B cell (primary cell): Measurements from ENCODE around the gene GRB10. TPM values are rescaled to one million over a fixed set of nuclear protein-coding genes. Genes with fewer than 3 reads are reported as not detected.

Experiments
- ATAC-seq: fragments of 200-7000 bp; cut with Tn5 transposase; one replicate; pipeline ENCODE4 v1.10.0; 2021; ENCODE audit warnings: low read depth, mild to moderate bottlenecking, moderate number of reproducible peaks, moderate library complexity
- CTCF ChIA-PET: fragments of 350-600 bp; sonication (Branson Sonifier 250); formaldehyde crosslinking; loops from one replicate; lab custom pipeline; 2021; ENCODE audit warnings: antibody characterized with exemption, inconsistent platforms; lab: Charles Lee
- POLR2A ChIA-PET: fragments of 350-600 bp; sonication (Branson Sonifier 250); formaldehyde crosslinking; loops from one replicate; lab custom pipeline; 2021; ENCODE audit warnings: antibody characterized with exemption; lab: Charles Lee
- DNase-seq: peaks from one replicate; pipeline ENCODE4 v3.0.0; 2013
- H2AFZ ChIP-seq: 2 replicates; pipeline ENCODE4 v1.6.1; 2012; ENCODE audit warnings: mild to moderate bottlenecking, low read depth, low read length; ENCODE audit not compliant: insufficient read depth, poor library complexity, severe bottlenecking
- H3K27ac ChIP-seq, 2 donors: 1 replicate in 1 of 2; 2 replicates in 1 of 2; pipeline ENCODE4 v1.5.1; 2012 to 2013; ENCODE audit warnings: low read length in 2 of 2, mild to moderate bottlenecking in 2 of 2, moderate library complexity in 1 of 2
- H3K27me3 ChIP-seq, 4 experiments: fragments of 200-600 bp in 1 of 4; sonication (generic) in 1 of 4; replicated peaks in 1 of 4; 1 replicate in 2 of 4; 2 replicates in 2 of 4; pipeline versions ENCODE4 v1.6.1 to v1.7.0; 2013 to 2016; ENCODE audit warnings: low read length in 3 of 4, mild to moderate bottlenecking in 2 of 4, mixed read lengths in 1 of 4, moderate library complexity in 1 of 4; ENCODE audit not compliant: insufficient read depth in 4 of 4, control insufficient read depth in 3 of 4; ENCODE audit errors: control extremely low read depth in 1 of 4
- H3K36me3 ChIP-seq, 2 experiments: replicated peaks in 1 of 2; 1 replicate in 1 of 2; 2 replicates in 1 of 2; pipeline versions ENCODE4 v1.6.1 to v1.7.1; 2013; ENCODE audit warnings: low read length in 1 of 2; ENCODE audit not compliant: insufficient read depth in 2 of 2, control insufficient read depth in 1 of 2; ENCODE audit errors: control extremely low read depth in 1 of 2, extremely low read depth in 1 of 2
- H3K4me1 ChIP-seq, 2 donors: fragments of 200-600 bp in 1 of 2; sonication (generic) in 1 of 2; 1 replicate in 1 of 2; 2 replicates in 1 of 2; pipeline versions ENCODE4 v1.5.1 to v1.6.1; 2013 to 2017; ENCODE audit warnings: low read length in 2 of 2; ENCODE audit not compliant: control insufficient read depth in 2 of 2, insufficient read depth in 2 of 2
- H3K4me2 ChIP-seq: replicated peaks from 2 replicates; pipeline ENCODE3; 2012; ENCODE audit warnings: mild to moderate bottlenecking, low read depth, low read length; ENCODE audit not compliant: poor library complexity, severe bottlenecking
- H3K4me3 ChIP-seq, 5 experiments: fragments of 200-600 bp in 1 of 5; sonication (generic) in 1 of 5; 1 replicate in 3 of 5; 2 replicates in 2 of 5; pipeline versions ENCODE4 v1.5.1 to v1.7.0; 2011 to 2016; ENCODE audit warnings: low read length in 4 of 5, mild to moderate bottlenecking in 4 of 5, low read depth in 2 of 5, control low read depth in 1 of 5, moderate library complexity in 1 of 5; ENCODE audit not compliant: insufficient read depth in 1 of 5; ENCODE audit errors: control extremely low read depth in 1 of 5, extremely low read depth in 1 of 5
- H3K79me2 ChIP-seq: fragments of 200-600 bp; sonication (generic); one replicate; pipeline ENCODE4 v1.6.0; 2016; ENCODE audit warnings: low read length; ENCODE audit not compliant: control insufficient read depth, insufficient read depth
- H3K9ac ChIP-seq: fragments of 200-600 bp; sonication (generic); 2 replicates; pipeline ENCODE4 v1.6.1; 2017; ENCODE audit warnings: mild to moderate bottlenecking, low read length, moderate library complexity
- H3K9me3 ChIP-seq, 3 donors: one replicate each; pipeline versions ENCODE4 v1.6.1 to v1.7.1; 2013; ENCODE audit warnings: low read length in 2 of 3; ENCODE audit not compliant: control insufficient read depth in 2 of 3, insufficient read depth in 1 of 3; ENCODE audit errors: control extremely low read depth in 1 of 3
- H4K20me1 ChIP-seq: 2 replicates; pipeline ENCODE4 v1.6.0; 2012; ENCODE audit warnings: mild to moderate bottlenecking, low read length; ENCODE audit not compliant: insufficient read depth, control insufficient read depth, poor library complexity, severe bottlenecking
- H3K27ac Mint-ChIP-seq: one replicate; pipeline ENCODE4 v1.8.0; 2021; ENCODE audit warnings: mixed read lengths
- H3K27me3 Mint-ChIP-seq: one replicate; pipeline ENCODE4 v1.8.0; 2021; ENCODE audit warnings: mixed read lengths
- H3K4me1 Mint-ChIP-seq: one replicate; pipeline ENCODE4 v1.8.0; 2021; ENCODE audit warnings: mixed read lengths
- H3K4me3 Mint-ChIP-seq: one replicate; pipeline ENCODE4 v1.8.0; 2021; ENCODE audit warnings: mixed read lengths
- H3K9me3 Mint-ChIP-seq: one replicate; pipeline ENCODE4 v1.8.0; 2022; ENCODE audit warnings: mixed read lengths; ENCODE audit not compliant: insufficient read depth
- EZH2 ChIP-seq: IDR thresholded peaks from 2 replicates; pipeline ENCODE4 v1.6.1; 2012; ENCODE audit warnings: borderline replicate concordance, low read depth, mild to moderate bottlenecking, moderate library complexity, low read length; ENCODE audit not compliant: insufficient read depth, poor library complexity, severe bottlenecking
- WGBS: methylation state at CpG from one replicate; pipeline ENCODE4 v1.1.5; 2013; ENCODE audit warnings: missing lambda C conversion rate; ENCODE audit not compliant: insufficient coverage; 5-methylcytosine and 5-hydroxymethylcytosine counted together
- intact Hi-C: fragments of 100-400 bp; cut with micrococcal nuclease; formaldehyde crosslinking; loops from one replicate; pipeline ENCODE4 v1.10.0; 2022
- polyA plus RNA-seq: library from polyadenylated mRNA; depleted of rRNA; stranded (reverse); fragments of >200 nt; gene quantifications from 2 replicates; pipeline ENCODE4 v1.2.3, GENCODE V29; 2012
- total RNA-seq, 2 donors: library from RNA; stranded (reverse); fragments of 120-200 nt in 1 of 2; gene quantifications; 1 replicate in 1 of 2; 2 replicates in 1 of 2; pipeline versions ENCODE4 v1.2.3 to v1.2.4, GENCODE V29; 2013 to 2022
- TF ChIP-seq, protein P1 (sequence below): fragments of 200-600 bp; IDR thresholded peaks from one replicate; pipeline ENCODE4 v1.8.0; 2022; ENCODE audit warnings: antibody characterized with exemption, mild to moderate bottlenecking

Gene GRB10
- total and polyA plus RNA-seq, 2 donors (not counting 1 experiment from before 2014, with no cell fraction given) = 0.04 TPM; not detected in 1

DNA sequence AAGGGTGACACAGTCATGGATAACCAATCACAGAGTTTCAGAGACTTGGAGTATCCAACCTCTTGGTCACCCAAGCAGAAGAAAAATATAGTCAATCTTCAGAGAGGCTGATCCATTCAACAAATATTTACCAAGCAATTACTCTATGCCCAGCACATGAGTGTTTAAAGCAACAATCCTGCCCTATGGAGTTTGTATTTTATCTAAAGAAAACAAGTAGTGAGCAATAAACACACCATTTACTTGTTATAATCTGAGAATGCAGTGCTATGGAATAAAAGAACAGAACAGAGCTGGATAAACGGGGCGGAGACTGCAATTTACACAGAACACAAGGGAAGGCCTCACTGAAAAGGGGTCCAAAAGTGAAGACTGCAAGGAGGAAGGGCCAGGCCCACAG is 63.8 kb downstream of the GRB10 start:
- Histone ChIP-seq H2AFZ (no peak overlapping the region), H3K79me2 (no peaks in the 10 kb centered on the region), H3K9ac (no peak overlapping the region), H4K20me1 (no peaks in the 10 kb centered on the region), H3K4me3 (no peak overlapping the region), H3K9me3 (no peaks in the 10 kb centered on the region), H3K36me3 (no peaks in the 10 kb centered on the region), H3K4me2 (no peak overlapping the region), H3K27me3 (no peaks in the 10 kb centered on the region), H3K4me1 (no peaks in the 10 kb centered on the region), H3K27ac (no peak overlapping the region)
- intact Hi-C loops = no loop called here
- H3K27ac Mint-ChIP-seq = no peak overlapping the region
- H3K4me3 Mint-ChIP-seq = no peak overlapping the region
- peaks cover 22% of the 10 kb centered on the region for H3K27me3 Mint-ChIP-seq
- no peak for DNase-seq
- ChIA-PET POLR2A (no interaction called here), CTCF (no interaction called here)
- no peak for ATAC-seq
- TF ChIP-seq EZH2 = no peak
- TF ChIP-seq, protein P1, sequence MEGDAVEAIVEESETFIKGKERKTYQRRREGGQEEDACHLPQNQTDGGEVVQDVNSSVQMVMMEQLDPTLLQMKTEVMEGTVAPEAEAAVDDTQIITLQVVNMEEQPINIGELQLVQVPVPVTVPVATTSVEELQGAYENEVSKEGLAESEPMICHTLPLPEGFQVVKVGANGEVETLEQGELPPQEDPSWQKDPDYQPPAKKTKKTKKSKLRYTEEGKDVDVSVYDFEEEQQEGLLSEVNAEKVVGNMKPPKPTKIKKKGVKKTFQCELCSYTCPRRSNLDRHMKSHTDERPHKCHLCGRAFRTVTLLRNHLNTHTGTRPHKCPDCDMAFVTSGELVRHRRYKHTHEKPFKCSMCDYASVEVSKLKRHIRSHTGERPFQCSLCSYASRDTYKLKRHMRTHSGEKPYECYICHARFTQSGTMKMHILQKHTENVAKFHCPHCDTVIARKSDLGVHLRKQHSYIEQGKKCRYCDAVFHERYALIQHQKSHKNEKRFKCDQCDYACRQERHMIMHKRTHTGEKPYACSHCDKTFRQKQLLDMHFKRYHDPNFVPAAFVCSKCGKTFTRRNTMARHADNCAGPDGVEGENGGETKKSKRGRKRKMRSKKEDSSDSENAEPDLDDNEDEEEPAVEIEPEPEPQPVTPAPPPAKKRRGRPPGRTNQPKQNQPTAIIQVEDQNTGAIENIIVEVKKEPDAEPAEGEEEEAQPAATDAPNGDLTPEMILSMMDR = no peak
- H3K9me3 Mint-ChIP-seq = no peaks in the 10 kb centered on the region
- no peaks in the 10 kb centered on the region for H3K4me1 Mint-ChIP-seq
- WGBS = 100% methylated on average over 2 of the region's 2 CpGs

DNA sequence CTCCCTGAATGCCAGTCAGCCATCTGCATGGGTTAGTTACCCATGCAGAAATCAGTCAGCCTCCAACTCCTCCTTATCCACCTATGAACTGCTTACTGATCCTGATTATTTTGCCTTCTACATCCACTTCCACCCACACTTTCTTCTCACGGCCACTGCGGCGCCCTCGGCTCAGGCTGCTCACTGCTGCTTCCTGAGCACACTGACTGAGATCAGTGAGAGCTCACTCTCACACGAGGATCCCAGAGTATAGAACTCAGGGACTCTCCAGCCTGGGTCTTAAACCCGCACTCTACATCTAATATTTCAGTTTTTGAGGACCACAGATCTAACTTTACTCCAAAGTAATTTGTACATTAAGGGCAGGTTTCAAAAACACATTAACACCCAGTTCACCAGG is 64.4 kb downstream of the GRB10 start:
- H3K4me3 Mint-ChIP-seq = no peak overlapping the region
- H3K4me1 Mint-ChIP-seq = no peaks in the 10 kb centered on the region
- H3K36me3 ChIP-seq = no peaks in the 10 kb centered on the region
- 79% methylated on average over 6 of the region's 6 CpGs for WGBS
- no peak overlapping the region for H3K4me3 ChIP-seq
- H3K27me3 ChIP-seq = no peaks in the 10 kb centered on the region
- H3K27ac Mint-ChIP-seq = no peak overlapping the region
- no peak overlapping the region for H2AFZ ChIP-seq
- H3K27me3 Mint-ChIP-seq = peaks cover 19% of the 10 kb centered on the region
- no peaks in the 10 kb centered on the region for H3K79me2 ChIP-seq
- H3K27ac ChIP-seq = no peak overlapping the region
- H3K4me2 ChIP-seq = no peak overlapping the region
- H3K4me1 ChIP-seq = no peaks in the 10 kb centered on the region
- ChIA-PET POLR2A (no interaction called here), CTCF (no interaction called here)
- H4K20me1 ChIP-seq = no peaks in the 10 kb centered on the region
- H3K9me3 ChIP-seq = no peaks in the 10 kb centered on the region
- no peak overlapping the region for H3K9ac ChIP-seq
- intact Hi-C loops = no loop called here
- ATAC-seq = no peak
- H3K9me3 Mint-ChIP-seq = no peaks in the 10 kb centered on the region
- DNase-seq = no peak
- TF ChIP-seq, protein P1 = no peak
- no peak for TF ChIP-seq EZH2
